ENCODE measurements around the gene ST7. TPM values are rescaled to one million over a fixed set of nuclear protein-coding genes. Genes with fewer than 3 reads are reported as not detected.
A peak's percentile ranks its signal among the peaks of the same experiment; 100 is the strongest.

Gene ST7
- total RNA-seq (ENCODE audit: unreplicated experiment), result 107 TPM
- long read RNA-seq, transcript ST7-204 (15 exons, 2,113 nt), result minor isoform, 5 of 46 reads
- long read RNA-seq, transcript ST7-206 (16 exons, 2,182 nt), result major isoform, 22 of 46 reads
- long read RNA-seq, partial matches to known transcripts, result 7 of 46 reads
- long read RNA-seq, other reads (novel, unspliced or antisense), result 11 of 46 reads

GRCh38 chr7:116953372-116953905 is at the start of gene ST7:
Gene ST7 (plus strand): TSS chr7:116953501. CDS start chr7:116953541, 40 bp downstream.
- H3K27ac Mint-ChIP-seq (ENCODE audit: unreplicated experiment), result peak within 1 kb of the TSS; percentile 93
- TF ChIP-seq CTCF (IDR thresholded peaks at IDR 0.05; ENCODE audit: partially characterized antibody, unreplicated experiment), result no peak
- peaks cover 6% of the 10 kb centered on the region for H3K4me1 Mint-ChIP-seq (ENCODE audit: low read depth, unreplicated experiment)
- peaks cover 3% of the 10 kb centered on the region for H3K9me3 Mint-ChIP-seq (ENCODE audit: unreplicated experiment)
- peak; percentile 58 for DNase-seq
- peak within 1 kb of the TSS; percentile 94 for H3K4me3 Mint-ChIP-seq (ENCODE audit: unreplicated experiment)
- no peaks in the 10 kb centered on the region for H3K36me3 Mint-ChIP-seq (ENCODE audit: unreplicated experiment)
- peaks cover 2% of the 10 kb centered on the region for H3K27me3 Mint-ChIP-seq (ENCODE audit: unreplicated experiment)

- DNase-seq, result peak; percentile 31
- H3K36me3 Mint-ChIP-seq (ENCODE audit: unreplicated experiment), result no peaks in the 10 kb centered on the region
- no peak for TF ChIP-seq CTCF (IDR thresholded peaks at IDR 0.05; ENCODE audit: partially characterized antibody, unreplicated experiment)
- peak overlapping the region; percentile 91 for H3K27ac Mint-ChIP-seq (ENCODE audit: unreplicated experiment)
- peak overlapping the region; percentile 69 for H3K4me3 Mint-ChIP-seq (ENCODE audit: unreplicated experiment)
- peaks cover 37% of the 10 kb centered on the region for H3K4me1 Mint-ChIP-seq (ENCODE audit: low read depth, unreplicated experiment)
- peaks cover 4% of the 10 kb centered on the region for H3K27me3 Mint-ChIP-seq (ENCODE audit: unreplicated experiment)
- H3K9me3 Mint-ChIP-seq (ENCODE audit: unreplicated experiment), result peaks cover 6% of the 10 kb centered on the region
Observed at GRCh38 chr7:116906391-116906790, 46.9 kb upstream of the ST7 start.

GRCh38 chr7:116910383-116910782 is 42.9 kb upstream of the ST7 start:
- Mint-ChIP-seq H3K9me3 (ENCODE audit: unreplicated experiment) (peaks cover 6% of the 10 kb centered on the region), H3K36me3 (ENCODE audit: unreplicated experiment) (no peaks in the 10 kb centered on the region), H3K4me1 (ENCODE audit: low read depth, unreplicated experiment) (peaks cover 24% of the 10 kb centered on the region), H3K27ac (ENCODE audit: unreplicated experiment) (no peak overlapping the region), H3K27me3 (ENCODE audit: unreplicated experiment) (peaks cover 4% of the 10 kb centered on the region), H3K4me3 (ENCODE audit: unreplicated experiment) (no peak overlapping the region)
- TF ChIP-seq CTCF (IDR thresholded peaks at IDR 0.05; ENCODE audit: partially characterized antibody, unreplicated experiment), result no peak
- no peak for DNase-seq

GRCh38 chr7:116911801-116912200 is 41.5 kb upstream of the ST7 start:
- H3K4me1 Mint-ChIP-seq (ENCODE audit: low read depth, unreplicated experiment), result peaks cover 13% of the 10 kb centered on the region
- H3K27ac Mint-ChIP-seq (ENCODE audit: unreplicated experiment), result no peak overlapping the region
- H3K4me3 Mint-ChIP-seq (ENCODE audit: unreplicated experiment), result no peak overlapping the region
- no peak for TF ChIP-seq CTCF (IDR thresholded peaks at IDR 0.05; ENCODE audit: partially characterized antibody, unreplicated experiment)
- peaks cover 3% of the 10 kb centered on the region for H3K9me3 Mint-ChIP-seq (ENCODE audit: unreplicated experiment)
- H3K27me3 Mint-ChIP-seq (ENCODE audit: unreplicated experiment), result peaks cover 2% of the 10 kb centered on the region
- no peak for DNase-seq
- H3K36me3 Mint-ChIP-seq (ENCODE audit: unreplicated experiment), result no peaks in the 10 kb centered on the region

- H3K4me1 Mint-ChIP-seq (ENCODE audit: low read depth, unreplicated experiment), result peaks cover 12% of the 10 kb centered on the region
- H3K4me3 Mint-ChIP-seq (ENCODE audit: unreplicated experiment), result no peak overlapping the region
- peaks cover 2% of the 10 kb centered on the region for H3K27me3 Mint-ChIP-seq (ENCODE audit: unreplicated experiment)
- H3K36me3 Mint-ChIP-seq (ENCODE audit: unreplicated experiment), result no peaks in the 10 kb centered on the region
- no peak for DNase-seq
- H3K27ac Mint-ChIP-seq (ENCODE audit: unreplicated experiment), result no peak overlapping the region
- TF ChIP-seq CTCF (IDR thresholded peaks at IDR 0.05; ENCODE audit: partially characterized antibody, unreplicated experiment), result no peak
- H3K9me3 Mint-ChIP-seq (ENCODE audit: unreplicated experiment), result peaks cover 3% of the 10 kb centered on the region
Observed at GRCh38 chr7:116912269-116912909, 40.9 kb upstream of the ST7 start.
